Parathyroid adenoma (tissue), 2 donors: ENCODE measurements around the gene AGBL1.

Source experiments
- H2AFZ ChIP-seq: fragments of 300-600 bp; sonication (generic); one replicate; pipeline ENCODE4 v1.7.0; 2017; ENCODE audit warnings: antibody characterized with exemption, mild to moderate bottlenecking
- H3K27ac ChIP-seq: fragments of 300-600 bp; sonication (generic); one replicate; pipeline ENCODE4 v1.7.0; 2017
- H3K27me3 ChIP-seq: fragments of 300-600 bp; sonication (generic); one replicate; pipeline ENCODE4 v1.7.0; 2017; ENCODE audit warnings: low read length; ENCODE audit not compliant: control insufficient read depth, insufficient read depth
- H3K36me3 ChIP-seq: fragments of 300-600 bp; sonication (generic); one replicate; pipeline ENCODE4 v1.7.0; 2017; ENCODE audit warnings: low read length; ENCODE audit not compliant: control insufficient read depth, insufficient read depth
- H3K4me1 ChIP-seq: fragments of 300-600 bp; sonication (generic); one replicate; pipeline ENCODE4 v1.7.0; 2017; ENCODE audit warnings: control low read depth
- H3K4me2 ChIP-seq: fragments of 300-600 bp; sonication (generic); one replicate; pipeline ENCODE4 v1.7.0; 2017; ENCODE audit warnings: low read length
- H3K4me3 ChIP-seq: fragments of 300-600 bp; sonication (generic); one replicate; pipeline ENCODE4 v1.7.0; 2017; ENCODE audit warnings: low read depth, low read length
- H3K79me2 ChIP-seq: fragments of 300-600 bp; sonication (generic); one replicate; pipeline ENCODE4 v1.7.0; 2017; ENCODE audit warnings: control low read depth
- H3K9ac ChIP-seq: fragments of 300-600 bp; sonication (generic); one replicate; pipeline ENCODE4 v1.7.0; 2017; ENCODE audit warnings: mild to moderate bottlenecking
- H3K9me3 ChIP-seq: fragments of 300-600 bp; sonication (generic); one replicate; pipeline ENCODE4 v1.7.0; 2017; ENCODE audit warnings: low read length; ENCODE audit not compliant: control insufficient read depth
- CTCF ChIP-seq: fragments of 300-600 bp; sonication (generic); IDR thresholded peaks from one replicate; pipeline ENCODE4 v1.7.0; 2017; ENCODE audit warnings: antibody characterized with exemption, mild to moderate bottlenecking
- donor health status: primary hyperparathyroidism.

AGBL1 gene

GRCh38 chr15:87045746-87046145 is 966.1 kb downstream of the AGBL1 start:
- Histone ChIP-seq H3K4me2 (no peak overlapping the region), H3K4me1 (no peaks in the 10 kb centered on the region), H3K9me3 (no peaks in the 10 kb centered on the region), H3K27me3 (no peaks in the 10 kb centered on the region), H3K9ac (no peak overlapping the region), H3K4me3 (no peak overlapping the region), H3K27ac (no peak overlapping the region), H3K36me3 (no peaks in the 10 kb centered on the region), H2AFZ (no peak overlapping the region), H3K79me2 (no peaks in the 10 kb centered on the region)
- TF ChIP-seq CTCF = no peak

- Histone ChIP-seq H3K79me2 (no peaks in the 10 kb centered on the region), H2AFZ (no peak overlapping the region), H3K27ac (no peak overlapping the region), H3K4me1 (no peaks in the 10 kb centered on the region), H3K9me3 (no peaks in the 10 kb centered on the region), H3K9ac (no peak overlapping the region), H3K4me2 (no peak overlapping the region), H3K4me3 (no peak overlapping the region), H3K27me3 (no peaks in the 10 kb centered on the region), H3K36me3 (no peaks in the 10 kb centered on the region)
- TF ChIP-seq CTCF = no peak
These were observed 967.7 kb downstream of the AGBL1 start for GRCh38 chr15:87047203-87047965.
